GM21447 (cell line): ENCODE data around the gene CEP131.

Experiments
- ATAC-seq: cut with Tn5 transposase; IDR thresholded peaks from one replicate; pipeline ENCODE4 v1.9.1; 2021; ENCODE audit not compliant: unreplicated experiment

Gene CEP131

DNA sequence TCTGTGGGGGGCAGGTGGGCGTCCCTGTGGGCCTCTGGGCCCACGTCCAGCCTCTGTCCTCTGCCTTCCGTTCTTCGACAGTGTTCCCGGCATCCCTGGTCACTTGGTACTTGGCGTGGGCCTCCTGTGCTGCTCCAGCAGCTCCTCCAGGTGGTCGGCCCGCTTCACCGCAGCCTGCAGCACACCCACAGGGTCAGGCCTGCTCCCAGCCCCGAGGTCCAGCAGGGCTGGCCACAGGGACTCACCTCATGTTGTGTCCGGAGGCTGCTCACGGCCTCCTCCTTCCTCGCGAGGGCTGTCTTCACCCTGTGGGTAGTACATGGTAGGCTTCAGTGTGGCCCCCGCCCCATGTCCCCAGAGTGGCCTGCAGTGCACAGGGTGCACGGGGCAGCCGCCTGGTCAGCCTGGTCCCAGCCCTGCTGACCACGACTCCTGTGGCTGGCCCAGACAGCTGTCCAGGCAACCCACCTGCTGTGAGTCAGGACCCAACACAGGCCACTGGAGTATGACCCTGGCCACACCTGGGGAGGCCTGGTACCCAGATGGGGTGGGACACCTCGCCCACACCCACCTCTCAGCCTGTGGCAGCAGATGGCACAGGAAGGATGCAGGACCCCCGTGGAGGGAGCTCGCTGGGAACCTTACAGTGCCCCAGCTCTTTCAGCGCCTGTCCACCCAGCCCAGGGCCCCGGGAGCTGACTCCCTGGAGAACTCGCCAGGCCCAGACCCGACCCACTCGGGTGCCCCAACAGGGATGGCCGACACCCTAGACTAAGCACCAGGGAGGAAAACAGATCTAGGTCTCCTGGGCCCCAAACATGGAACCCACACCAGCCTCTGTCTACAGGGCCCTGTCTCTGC is 32.9 kb downstream of the CEP131 start:
- no peak for ATAC-seq

DNA sequence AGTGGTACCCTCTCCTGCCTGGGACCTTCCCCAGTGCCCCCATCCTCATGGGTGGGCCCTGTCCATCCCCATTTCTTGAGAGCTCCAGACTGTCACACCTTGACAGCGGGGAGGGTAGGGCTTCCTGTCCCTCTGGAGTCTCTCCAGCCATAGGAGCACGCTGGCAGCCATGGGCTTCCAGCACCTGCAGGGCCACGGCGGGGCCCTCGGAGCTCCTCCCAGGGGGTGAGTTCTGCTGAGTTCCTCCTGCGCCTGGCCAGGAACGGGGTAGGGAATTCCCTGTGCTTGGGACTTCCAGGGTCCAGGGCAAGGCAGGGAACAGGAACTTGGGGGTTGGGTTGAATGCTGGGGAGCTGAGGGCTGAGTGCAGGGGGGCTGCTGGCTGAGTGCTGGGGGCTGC is 33.7 kb downstream of the CEP131 start:
- no peak for ATAC-seq

DNA sequence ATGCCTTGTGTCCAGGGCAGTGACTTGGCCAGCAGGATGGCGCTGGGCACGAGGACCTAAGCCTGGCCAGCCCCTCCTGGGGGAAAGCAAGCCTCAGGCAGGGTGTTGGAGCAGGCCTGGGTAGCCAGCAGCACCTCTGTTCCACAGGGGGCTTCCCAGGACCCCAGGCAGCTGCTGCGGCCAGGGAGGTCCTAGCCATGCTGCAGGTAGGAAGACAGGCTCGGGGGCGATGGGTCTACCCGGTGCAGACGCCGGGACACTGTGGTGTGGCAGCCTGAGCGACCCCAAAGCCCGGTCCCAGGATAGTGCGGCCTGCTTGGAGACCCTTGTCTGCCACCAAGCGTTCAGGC is 34.3 kb downstream of the CEP131 start:
- no peak for ATAC-seq

DNA sequence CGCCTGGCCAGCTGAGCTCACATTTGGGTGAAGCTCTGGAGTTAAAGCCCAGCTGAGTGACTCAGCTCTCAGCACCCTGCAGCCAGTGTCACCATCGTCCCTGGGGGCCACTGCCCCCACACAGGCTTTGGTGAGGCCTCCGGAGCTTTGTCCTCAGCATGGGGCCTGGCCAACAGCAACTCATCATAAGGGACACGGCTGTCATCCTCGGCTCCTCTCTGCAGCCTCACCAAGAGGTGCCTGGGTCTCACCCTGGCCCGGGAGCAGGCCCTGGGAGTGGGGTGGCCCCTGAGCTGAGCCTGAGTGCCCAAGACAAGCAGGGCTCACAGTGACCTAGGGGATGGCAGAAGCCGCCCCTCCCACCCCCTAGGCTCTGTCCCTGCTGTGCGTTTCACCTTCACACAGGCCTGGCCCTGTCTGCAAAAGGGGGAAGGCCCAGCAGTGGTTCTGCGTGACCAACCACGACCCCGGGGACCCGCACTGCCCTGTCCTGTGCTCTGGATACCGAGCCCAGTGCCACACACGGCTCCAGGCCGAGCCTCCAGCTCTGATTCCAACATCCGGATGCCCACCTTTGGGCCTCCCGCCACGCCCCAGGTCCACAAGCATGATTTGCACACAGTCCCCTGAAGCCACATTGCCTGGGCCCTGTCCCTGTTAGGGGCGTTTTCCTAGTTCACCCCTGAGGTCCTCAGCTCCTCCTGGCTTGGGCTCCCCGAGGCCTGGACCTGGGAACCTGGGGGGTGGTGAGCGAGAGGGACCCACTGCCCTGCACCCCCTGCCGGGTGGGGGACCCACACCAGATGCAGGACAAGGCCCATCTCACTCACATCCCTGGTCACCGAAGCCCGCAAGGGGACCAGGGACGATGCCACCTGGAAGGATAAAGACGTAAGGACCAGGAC is 34.9 kb downstream of the CEP131 start:
- no peak for ATAC-seq

DNA sequence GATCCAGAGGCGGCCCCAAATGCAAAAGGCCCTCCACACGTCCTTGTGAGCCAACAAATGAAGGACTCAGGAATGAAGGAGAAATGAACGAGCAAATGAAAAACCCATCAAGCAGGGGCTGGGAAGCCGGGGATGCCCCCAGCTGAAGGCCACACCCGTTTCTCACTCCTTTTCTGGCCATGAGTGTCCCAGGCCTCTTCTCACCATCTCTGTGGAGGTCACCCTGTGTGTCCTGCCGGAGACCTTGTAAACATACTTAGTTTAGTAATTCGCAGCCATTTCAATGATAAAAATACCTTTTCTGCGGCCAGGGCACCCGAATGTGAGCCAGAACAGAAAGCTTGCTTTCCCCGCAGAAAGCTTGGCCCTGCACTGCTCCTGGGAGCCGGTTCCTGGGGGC is 35.6 kb downstream of the CEP131 start:
- no peak for ATAC-seq

DNA sequence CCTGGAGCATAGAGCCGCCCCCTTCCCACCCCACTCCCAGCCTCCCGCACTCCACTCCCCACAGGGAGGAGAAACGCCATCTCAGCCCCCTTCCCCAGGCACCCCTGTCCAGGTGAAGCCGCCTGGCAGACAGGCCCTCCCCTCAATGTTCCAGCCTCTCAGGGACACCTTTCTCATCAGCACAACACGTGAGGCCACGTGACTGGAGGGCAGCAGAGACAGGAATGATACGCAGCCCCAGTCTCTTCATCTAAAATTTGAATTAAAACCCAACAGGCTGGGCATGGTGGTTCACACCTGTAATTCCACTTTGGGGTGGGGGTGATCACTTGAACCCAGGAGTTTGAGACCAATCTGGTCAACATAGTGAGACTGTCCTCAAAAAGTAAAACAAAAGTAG is 36.6 kb downstream of the CEP131 start:
- no peak for ATAC-seq

DNA sequence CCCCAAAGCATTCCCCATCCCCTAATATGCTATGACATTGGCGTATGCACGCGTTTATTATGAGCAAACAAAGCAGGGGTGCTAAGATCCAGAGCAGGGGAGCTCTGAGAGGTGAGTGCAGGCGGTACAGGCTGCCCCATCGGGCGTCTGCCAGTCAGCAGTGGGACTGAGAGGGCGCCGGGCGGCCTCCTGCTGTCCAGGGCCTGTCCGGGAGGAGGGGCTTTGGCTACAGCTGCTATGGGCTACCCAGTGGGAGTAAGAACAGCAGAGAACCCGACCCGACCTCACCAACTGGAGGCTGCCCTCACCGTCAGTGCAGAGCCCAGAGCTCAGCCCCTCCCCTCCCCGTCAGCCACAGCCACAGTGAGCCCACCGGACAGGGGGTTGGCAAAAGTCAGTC is 38.2 kb downstream of the CEP131 start:
- no peak for ATAC-seq

DNA sequence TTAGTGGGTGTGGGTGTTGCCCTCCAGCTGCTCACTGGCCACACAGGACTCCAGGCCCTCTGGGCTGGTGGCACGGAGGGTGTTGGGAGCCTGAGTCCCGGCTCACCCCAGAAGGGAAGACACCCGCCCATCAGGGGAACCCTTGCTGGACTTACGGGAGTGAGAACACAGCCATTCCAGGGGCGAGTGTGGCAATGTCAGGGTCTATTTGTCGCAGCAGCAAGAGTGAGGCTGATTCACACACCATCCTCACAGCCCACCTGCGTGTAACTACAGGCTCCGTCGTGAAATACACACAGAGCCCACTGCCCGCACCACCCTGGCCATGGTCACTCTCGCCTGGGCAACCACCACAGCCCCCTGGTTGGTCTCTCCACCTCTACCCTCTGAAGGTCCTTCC is 39.0 kb downstream of the CEP131 start:
- no peak for ATAC-seq

DNA sequence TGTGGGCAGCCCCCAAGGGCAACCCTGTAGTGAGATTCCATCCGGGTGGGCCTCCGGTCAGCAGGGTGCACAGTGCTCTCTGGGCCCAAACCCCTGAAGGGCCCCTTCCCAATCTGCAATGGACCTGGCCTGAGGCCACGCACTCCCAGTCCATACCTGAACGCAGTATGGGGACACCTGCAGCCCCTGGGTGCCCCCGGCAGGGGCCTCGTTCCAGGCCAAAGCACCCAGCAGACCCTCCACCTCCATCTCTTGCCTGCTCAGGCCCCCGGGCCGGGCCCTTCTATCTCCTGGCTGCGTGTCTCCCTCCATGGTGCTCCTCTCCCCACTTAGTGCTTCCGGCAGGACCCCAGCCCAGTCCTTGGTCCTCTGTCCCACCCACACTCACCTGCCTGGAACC is 39.4 kb downstream of the CEP131 start:
- no peak for ATAC-seq

DNA sequence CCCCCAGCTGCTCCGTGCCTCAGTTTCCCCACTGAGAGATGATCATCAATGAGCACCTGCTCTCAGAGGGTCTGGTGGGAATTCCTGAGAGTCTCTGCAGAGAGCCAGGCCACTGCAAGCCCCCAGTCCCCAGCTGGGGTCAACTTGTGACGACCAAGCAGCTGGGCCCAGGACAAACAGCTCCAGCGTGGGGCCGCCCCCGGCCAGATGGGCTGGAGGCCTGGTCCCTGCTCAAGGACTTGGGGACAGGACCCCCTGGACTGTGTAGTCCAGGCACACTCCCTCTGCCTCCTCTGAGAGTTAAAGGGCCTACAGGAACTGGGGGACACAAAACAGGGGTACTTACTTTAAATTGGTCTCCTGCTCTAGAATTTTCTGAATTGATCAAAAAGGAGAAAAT is 40.2 kb downstream of the CEP131 start:
- ATAC-seq, result no peak

DNA sequence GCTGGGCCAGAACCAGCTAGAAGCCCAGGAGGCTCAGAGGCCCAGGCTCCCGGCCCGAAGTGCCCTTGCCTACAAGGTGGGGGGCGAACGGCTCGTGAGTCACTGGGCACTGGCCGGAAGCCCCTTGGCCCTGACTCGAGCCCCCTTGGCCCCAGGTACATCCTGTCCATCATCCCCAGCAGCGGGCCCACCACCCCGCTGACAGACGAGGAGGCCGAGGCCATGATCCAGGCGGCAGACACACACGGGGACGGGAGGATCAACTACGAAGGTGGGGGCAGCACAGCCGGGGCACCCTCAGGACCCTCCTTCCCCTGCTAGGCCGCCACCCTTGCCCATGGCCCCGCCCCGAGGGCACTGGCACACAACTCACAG is 41.0 kb downstream of the CEP131 start:
- ATAC-seq, result no peak

DNA sequence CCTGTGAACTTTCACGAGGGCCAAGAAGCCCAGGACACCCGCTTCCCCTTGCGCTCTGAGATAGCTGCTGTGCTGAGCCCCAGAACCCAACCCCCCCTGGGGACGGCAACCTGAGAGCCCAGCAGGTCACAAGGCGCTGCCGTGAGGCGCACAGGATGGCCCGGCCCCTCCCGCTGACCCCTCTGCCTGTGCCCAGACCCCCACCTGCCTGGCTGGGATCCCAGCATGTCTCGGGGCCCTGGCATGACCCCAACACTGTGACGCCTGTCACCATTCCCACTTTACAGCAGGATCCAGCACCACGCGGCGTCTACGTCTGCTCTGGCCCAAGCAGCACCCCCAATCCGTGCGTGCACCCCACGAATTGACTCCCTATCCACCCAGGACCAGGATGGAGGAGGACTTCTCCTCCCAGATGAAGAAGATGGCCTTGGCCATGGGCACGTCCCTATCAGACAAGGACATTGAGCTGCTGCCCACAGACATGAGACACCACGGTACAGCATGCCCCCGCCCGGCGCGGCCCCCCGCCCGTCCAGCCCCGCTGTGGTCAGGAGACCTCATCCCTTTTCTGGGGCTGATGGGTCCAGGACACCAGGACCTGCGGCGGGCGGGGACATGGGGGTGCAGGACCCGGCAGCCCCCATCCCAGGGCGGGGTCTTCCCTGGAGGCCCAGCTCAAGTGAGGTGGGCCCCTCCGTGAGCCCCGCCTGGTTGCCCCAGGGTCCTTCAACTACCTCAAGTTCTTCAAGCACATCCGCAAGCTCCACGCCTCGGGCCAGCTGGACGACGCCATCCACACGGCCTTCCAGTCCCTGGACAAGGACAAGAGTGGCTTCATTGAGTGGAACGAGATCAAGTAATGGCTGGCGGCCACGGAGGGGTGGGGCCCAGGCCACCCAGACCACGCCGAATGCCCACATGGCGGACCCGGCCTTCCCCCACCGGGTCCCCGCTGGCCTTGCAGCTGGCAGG is 41.6 kb downstream of the CEP131 start:
- ATAC-seq, result no peak

DNA sequence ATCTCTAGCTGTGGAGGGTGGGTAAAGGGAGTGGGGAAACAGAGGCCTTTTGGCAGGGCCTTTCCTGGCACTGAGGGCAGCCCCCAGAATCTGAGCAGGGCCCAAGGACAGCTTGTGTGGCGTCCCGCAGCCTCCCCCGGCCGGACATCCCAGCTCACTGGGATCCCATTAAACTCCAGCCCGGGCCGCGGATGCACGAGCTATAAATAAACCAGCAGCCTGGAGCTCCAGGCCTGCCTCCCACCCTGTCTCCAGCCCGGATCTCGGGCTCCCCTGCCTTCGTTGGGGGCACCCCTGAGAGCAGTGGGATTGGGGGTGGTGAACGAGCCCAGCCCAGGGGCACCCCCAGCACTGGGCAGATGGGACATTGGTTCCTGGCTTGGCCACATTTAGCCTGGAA is 42.9 kb downstream of the CEP131 start:
- ATAC-seq, result no peak

DNA sequence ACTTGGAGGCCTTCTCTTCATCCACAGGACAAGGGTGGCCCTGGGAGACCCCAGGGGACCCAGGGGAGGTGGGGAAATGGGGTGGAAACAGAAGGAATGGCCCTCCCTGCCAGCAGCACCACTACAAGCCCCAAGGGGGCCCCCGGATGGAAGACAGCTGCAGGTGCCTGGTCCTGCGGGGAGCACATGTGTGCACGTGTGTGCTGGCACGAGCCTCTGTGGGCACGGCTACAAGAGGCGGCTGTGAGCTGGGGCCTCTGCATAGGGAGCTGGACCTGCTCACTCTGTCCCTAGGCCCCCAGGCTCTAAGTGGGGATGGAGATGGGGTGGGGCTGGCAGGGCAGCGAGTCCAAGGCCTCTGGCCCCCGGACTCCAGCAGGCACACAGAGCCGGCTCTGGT is 43.5 kb downstream of the CEP131 start:
- ATAC-seq, result no peak

DNA sequence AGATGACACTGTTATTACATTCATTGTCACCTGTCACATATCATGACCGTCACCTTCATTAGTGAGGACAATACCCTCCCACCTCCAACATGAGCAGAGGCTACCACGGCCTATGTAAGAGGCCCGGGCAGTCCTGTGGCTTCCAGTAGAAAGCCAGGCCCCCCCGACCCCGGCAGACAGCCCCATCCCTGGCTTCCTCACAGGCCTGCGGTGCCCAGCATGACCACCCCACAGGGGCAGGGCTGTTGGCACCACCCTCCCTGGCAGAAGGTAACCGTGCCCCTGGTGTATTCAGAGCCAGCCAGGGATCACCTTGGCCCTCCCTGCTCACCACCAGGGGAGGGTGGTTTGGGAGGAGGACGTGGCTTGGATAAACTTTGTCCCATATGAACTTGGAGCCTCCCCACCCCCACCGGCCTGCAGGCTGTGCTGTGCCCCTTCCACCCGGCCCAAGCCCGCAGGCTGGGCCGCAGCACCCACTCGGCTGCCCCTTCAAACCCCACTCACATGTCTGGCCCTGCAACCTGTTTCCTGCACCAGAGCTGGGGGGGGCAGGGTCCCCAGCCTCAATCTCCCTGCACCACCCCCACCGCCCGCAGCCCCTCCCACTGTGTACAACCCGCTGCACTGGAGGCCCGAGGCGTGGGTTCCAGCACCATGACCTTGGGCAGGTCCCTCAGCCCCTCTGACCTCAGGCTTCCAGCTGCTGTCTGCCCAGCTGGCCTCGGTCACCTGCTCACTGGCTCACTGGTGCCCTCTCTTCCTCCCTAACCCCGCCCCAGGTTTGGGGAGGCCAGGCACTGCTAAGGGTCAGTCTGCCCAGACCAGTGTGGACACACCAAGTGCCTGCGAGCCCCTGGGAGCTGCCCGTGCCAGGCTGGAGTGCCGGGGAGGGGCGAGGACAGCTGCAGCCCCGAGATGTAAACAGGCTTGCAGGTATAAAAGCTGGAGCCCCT is 44.4 kb downstream of the CEP131 start:
- no peak for ATAC-seq

DNA sequence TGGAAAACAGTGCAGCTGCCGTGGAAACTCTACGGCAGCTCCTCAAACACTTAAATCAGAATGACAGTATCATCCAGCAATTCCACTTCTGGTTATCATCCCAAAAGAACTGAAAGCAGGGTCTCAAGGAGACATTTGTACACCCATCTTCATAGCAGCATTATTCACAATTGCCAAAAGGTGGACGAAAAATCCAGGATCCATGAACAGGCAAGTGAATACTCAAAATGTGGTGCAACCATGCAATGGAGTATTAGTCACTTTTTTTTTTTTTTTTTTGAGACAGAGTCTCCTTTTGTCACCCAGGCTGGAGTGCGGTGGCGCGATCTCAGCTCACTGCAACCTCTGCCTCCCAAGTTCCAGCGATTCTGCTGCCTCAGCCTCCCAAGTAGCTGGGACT is 46.1 kb downstream of the CEP131 start:
- no peak for ATAC-seq

DNA sequence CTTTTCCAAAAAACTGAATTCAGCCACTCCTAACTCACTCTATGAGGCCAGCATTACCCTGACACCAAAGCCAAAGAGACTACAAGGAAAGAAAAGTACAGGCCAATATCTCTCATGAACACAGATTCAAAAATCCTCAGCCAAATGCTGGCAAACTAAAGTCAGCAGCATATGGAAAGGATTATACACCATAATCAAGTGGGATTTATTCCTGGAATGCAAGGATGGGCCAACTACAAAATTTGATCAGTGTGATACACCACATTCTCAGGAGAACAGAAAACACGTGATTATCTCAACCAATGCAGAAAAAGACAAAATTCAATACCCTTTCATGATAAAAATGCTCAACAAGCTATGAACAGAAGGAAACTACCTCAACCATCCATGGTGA is 49.0 kb downstream of the CEP131 start:
- no peak for ATAC-seq

DNA sequence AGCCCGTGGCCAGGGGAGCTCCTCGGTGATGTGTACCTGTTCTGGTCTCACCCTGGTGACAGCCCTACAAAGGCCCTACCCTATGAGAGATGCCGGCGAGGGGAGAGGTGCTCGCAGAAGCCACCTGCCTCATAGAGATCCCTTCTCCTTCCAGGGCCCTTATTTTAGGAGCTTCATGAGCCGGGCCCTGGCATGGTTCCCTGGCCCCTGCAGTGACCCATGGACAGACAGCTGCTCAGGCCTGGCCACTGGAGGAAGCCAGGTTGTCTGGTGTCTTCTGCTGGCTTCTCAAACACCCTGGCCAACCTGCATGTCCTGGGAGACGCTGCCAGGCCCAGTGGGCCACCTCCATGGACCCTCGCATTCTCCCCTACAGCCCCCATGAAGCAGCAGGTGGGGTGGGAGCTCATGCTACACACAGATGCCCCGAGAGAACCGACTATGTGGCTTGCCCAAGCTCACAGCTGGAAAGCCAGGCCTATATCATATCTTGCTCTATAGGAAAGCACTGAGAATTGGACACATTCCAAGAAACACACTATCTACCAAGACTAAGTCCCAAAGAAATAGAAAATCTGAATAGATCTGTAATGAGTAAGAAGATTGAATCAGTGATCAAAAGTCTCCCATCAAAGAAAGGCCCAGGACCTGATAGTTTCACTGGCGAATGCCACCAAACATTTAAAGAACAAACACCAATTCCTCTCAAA is 49.6 kb downstream of the CEP131 start:
- no peak for ATAC-seq

DNA sequence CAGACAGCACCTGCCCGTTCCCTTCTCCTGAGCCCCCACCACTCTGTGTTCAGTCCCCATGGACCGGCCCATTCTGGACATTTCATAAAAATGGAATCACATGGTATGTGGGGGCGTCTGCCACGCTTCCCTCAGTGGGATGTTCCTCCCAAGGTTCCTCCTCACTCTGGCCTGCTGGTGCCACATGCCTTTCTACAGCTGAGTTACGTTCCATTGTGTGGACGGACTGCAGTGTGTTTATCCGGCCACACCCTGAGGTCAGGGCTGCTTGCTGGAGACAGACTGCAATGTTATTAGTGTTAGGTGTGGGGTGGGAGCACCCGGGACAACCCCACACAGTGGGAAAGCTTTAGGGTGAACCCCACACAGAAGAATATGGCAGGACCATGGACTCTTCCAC is 50.8 kb downstream of the CEP131 start:
- ATAC-seq, result no peak
